GM18498 (cell line): ENCODE results near the gene C8A.

Experiments used
- ATAC-seq: cut with Tn5 transposase; IDR thresholded peaks from one replicate; pipeline ENCODE4 v1.9.1; 2021; ENCODE audit warnings: mild to moderate bottlenecking, moderate library complexity; ENCODE audit not compliant: unreplicated experiment

C8A gene

DNA sequence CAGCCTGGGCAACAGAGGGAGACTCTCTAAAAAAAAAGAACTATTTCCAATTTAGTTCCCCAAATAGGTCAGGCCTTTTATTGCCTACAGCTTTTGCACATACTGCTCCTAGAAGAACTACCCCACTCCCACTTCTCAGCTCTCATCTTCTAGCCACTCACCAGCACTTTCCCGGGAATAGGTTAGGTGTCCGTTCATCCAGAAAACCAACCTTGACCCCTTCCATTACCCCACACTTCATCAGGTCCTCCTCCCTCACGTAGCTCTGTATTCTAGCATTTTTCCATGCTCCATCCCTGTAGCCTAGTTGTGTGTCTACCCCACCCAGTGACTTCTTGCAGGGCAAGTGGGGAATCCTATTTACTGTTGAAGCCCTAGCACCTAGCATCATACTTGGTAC lies 68.6 kb downstream of the C8A start:
- ATAC-seq: no peak

DNA sequence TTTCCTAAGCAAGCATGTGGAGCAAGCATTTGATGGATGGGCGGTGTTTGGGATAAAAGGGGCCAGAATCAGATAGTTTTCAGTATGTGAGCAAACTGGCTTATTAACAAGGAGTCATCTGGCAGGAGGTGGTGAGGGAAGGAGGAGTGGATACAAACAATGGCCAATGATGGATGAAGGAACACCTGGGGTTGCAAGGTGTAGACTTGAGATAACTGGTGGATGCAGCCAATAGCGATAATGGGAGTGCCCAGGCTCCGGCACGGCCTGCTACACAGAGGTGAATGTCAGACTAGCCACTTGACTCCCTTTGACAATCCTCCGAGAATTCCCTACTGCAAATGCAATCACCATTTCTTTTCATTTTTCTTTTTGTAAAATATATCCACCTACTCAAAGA lies 69.5 kb downstream of the C8A start:
- no peak for ATAC-seq

DNA sequence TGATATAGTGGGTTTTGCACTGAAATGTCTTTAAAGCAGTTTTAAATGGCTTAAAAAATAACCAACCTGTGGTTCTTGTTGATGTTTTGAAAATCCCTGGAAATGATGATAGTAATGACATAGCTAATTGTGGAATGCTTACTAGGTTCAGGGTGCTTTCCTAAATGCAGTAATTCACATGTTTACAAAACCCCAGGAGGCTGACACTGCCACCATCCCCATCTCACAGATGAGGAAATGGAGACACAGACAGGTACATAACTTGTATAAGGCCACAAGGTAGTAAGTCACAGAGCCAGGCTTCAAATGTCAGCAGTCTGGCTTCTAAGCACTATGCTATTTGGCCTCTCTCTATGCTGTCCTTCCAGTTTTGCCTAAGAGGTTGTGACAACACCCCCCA lies 70.6 kb downstream of the C8A start:
- no peak for ATAC-seq

DNA sequence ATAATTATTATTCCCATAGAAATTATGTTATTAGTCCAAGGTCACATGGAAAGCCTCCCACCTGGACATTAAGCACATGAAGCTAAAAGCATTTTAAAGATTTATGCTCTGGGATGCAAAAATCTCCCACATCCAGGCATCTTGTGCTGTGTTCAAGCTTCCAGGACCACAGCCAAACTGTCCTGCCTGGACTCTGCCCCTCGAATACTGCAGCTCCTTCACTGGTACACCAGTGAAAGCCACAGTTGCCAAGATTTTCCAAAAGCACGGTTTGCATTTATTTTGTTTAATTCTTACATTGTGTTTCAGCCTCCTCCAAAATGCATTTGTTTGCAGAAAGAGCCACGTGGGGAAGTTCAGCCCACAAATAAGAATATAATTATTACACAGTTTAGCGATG lies 72.6 kb downstream of the C8A start:
- no peak for ATAC-seq

DNA sequence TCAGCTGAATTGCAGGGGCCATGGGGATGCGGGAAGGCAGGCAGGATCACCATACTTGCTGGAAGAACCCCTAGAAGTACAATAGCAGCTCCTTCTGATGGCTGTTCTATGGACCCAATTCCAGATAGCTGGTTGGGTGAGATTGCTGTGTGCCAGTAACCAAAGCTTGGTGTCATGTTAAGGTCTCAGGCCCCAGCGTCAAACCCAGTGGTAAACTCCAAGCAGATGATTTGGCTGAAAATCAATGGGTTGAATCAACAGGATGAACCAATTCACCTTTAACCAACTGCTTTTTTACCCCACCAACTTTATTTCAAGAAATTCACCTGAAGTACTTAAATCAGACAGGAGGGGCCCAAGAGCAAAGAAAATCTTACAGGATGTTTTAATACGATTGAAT lies 73.4 kb downstream of the C8A start:
- no peak for ATAC-seq

DNA sequence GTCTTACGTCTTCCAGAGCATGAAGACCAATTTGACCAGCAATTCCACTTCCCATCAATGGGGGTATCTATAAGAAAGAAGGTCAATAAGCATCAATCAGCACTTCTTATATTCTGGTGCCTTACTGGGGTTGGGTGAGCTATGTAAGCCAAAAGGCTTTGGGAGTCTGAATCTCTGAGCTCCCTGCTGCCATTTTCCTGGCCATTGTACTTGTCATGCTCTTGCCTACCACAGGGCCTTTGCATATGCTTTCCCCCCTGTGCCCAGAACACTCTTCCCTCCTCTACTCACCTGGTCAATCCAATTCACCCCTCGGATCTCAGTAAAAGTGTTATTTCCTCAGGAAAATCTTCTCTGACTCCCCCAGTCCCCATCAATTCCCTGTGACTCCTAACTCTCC lies 74.9 kb downstream of the C8A start:
- ATAC-seq: no peak

DNA sequence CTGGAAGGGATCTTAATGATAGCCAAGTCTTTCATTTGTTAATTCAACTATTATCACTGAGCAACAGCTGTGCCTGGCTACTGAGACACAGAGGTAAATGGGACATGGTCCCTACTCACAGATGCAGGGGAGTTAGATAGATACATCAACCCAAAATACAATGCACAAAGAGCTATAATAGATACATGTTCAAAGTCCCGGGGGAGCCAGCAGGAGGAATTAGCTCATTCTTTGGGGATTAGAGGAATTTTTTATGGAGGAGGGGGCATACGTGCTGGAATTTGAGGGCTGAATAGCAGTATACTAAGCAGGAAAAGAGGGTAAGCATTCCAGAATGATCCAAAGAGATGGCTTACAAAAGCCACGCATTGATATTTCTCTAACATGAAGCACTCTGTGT lies 76.6 kb downstream of the C8A start:
- no peak for ATAC-seq

DNA sequence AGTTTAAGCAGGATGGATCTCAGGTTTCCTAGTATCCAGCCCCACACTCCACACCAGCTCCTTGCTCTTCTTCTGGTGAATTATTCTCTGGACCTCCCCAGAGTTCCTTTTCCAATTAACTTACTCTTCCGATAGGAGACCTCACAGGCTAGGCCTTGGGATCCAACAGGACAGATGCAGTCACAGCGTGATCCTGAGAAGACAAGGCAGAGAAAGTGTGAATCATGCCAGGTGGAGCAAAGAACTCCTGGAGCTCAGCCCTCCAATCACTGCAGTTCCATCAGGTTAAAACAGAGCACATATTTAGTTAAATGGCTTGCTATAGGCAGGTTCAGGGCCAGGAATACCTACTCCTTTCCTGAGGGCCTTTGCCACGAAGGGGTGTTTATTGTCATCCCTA lies 77.1 kb downstream of the C8A start:
- no peak for ATAC-seq

DNA sequence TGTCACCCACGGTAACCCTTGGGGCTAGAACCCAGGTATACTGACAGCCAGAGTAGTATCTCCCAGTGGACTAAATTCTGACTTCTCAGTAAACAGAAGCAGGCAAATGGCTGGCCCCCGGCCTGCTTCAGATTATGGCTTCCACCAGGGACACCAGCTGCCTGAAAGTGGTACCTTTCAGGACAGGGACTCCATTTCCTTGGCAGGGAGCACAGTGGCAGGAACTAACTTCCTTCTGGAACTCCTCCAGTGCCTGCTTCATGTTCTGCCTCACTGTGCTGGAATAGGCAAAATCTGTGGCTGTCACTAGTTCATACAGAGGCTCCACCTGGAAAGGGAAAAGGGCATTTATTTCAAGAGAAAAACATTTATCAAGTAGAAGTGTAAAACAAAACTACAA lies 78.6 kb downstream of the C8A start:
- no peak for ATAC-seq

DNA sequence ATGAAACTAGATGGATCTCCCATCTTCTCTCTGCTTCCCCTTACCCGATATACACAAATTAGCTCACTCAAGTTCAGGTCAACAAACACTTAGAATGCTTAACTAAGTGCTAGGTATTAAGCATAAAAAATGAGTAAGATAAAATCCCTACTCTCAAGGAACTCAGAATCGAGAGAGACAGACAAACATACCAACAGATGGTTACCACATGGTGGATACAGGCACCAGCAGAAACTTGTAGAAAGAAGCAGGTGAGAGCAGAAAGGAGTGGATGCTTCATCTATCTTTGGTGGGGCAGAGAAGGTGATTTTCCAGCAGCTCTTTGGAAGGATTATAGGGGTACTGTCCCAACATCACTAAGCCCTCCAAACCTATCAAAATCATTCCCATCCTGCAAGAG lies 79.0 kb downstream of the C8A start:
- no peak for ATAC-seq

DNA sequence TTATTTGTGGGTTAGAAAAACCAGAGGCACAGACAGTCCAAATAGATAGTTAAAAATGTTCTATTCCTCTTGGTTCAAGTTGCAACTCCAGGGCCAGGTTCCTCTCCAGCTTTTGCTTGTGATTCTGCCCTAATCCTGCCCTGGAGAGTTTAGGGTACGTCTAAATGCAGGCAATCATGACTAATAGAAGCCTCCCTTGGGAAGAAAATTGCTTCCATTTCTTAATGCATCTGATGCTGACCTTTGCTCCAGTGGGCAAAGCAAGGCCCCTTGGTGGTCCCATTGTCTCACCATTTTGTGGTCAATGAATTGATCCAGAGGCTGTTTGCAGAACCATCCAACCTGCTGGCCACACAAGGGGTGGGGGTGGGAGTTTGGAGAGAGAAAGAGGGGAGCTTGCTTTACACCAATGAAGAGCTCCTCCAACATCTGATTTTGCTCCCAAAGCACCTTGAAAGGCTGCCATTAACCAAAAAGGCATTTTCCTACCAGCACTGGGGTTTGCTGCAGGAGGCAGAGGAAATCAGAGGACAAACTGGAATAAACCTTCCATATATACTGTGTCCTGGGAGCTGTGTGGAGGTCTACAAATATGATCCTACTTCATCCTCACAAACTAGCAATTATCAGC lies 79.9 kb downstream of the C8A start:
- no peak for ATAC-seq

DNA sequence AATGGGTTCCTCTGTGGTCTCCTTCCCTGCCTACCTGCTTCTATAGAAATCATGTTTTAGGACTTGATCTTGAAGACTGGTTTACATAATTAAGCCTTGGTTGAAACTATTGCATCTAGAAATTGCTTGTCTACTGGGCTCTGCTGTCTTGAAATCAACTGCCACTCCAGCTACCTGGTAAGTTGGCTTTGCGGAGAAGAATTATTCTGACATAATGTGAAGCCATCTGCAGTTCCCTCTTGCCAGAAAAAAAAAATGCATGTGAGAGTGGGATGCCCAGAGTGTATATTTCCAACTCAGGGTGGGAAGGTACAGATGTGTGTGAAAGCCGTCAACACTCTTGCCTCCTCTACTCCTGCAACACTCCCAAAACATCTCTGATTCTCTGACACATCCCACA lies 84.0 kb downstream of the C8A start:
- ATAC-seq: no peak

DNA sequence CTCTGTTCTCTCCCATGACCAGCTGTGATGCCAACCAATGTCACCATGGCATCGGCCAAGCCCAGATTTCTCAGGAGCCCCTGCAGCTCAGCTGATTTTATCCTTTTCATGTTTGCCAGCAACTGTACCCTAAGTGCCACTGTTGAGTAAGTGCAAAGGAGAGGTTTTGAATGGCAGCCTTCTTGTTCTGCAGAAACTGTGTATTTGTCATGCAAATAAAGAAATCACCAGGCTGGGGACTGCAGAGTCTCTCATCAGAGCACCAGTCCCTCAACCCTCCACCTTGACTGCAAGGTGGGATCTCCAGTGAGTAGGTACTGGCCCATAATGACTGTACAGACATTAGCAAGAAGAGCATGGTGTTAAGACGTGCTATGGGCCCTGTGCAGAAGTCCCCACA lies 84.6 kb downstream of the C8A start:
- ATAC-seq: no peak

DNA sequence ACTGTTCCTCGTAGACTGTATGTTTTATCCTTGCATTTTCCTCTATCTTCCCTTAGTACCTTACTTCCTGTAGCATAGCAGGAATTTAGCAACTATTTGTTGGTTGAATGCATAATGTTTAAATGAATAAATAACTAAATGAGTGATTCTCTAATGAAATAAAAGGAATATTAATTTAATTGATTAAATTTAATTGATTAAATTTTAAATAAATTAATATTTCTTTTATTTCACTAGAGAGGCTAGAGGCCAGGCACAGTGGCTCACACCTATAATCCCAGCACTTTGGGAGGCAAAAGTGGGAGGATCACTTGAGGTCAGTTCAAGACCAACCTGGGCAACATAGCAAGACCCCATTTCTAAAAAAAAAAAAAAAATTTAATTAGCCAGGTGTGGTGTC lies 85.4 kb downstream of the C8A start:
- ATAC-seq: no peak

DNA sequence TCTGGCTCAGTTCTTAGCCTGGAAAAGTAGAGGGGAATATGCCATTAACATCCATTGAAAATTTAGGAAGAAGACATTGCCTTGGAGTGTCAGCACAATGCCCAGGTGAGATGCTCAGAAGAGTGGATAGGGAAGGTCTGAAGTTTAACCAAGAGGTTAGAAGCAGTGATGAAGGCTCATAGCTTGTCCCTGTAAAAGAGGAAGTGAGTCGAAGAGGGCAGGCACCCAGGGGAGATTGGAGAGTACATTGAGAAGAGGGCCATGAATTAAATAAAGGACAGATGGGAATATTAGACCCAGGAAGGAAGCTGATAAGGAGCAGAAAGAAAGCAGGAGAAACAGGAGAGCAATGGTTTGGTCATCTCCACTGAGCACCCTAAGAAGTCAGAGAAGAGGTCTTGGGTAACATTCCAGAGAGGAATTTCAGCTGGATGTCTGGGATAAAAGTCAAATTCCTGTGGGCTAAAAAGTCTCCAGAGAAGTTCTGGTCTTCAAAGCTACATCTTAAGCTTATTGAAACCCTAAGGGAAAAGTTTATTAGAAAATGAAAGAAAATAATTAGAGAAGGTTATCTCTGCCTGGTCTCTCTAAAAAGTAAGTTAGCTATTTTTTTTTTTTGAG lies 93.9 kb downstream of the C8A start:
- no peak for ATAC-seq

DNA sequence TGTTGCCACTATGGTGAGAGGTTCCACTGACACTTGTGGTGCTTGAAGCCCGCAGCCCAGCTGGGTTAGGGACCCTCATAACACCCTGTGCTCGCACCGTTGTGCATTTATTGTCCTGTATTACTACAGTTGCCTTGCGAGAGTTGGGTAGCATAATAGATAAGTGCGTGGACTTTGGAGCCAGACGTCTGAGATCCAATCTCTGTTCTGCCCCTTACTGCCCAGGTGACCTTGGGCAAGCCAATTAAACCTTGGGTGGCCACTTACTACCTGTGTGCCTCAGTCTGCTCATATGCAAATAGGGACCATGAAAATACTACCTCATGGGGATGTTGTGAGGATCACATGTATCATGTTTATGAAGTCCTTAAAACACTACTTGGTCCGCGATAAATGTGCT lies 97.9 kb downstream of the C8A start:
- ATAC-seq: no peak

DNA sequence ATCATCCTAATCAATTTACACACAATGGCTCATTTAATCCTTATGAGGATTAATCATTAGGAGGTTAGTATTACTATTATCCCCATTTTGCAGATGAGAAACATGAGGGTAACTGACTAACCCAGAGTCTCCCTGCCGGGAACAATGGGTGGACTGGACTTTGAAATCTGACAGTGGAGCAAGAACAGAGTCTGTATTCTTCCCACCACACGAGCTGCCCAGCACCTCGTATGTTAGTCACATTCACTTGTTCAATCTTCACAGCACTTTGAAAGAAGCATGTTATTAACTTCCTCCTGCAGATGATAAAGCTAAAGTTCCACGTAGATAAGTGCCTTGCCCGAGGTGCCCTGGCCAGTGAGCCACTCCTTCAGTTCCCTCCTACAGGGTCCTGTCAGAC lies 98.8 kb downstream of the C8A start:
- no peak for ATAC-seq

DNA sequence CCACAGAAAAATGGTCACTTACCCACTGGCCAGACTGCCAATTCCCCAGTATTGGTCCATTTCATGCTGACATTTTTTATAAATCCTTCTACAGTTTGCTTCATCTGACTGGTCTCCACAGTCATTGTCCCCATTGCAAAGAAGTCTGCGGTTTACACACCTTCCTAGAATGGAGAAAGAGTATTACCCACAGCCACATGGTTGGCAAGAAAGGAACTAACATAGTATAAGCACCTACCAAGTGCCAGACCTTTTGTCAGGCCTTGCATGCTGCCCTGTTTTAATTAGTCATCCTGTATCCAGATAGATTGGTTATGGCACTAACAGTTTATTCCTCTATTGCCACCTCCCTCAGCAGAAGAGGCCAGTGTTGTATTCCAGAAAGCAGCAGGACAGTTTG lies 100.1 kb downstream of the C8A start:
- ATAC-seq: no peak

DNA sequence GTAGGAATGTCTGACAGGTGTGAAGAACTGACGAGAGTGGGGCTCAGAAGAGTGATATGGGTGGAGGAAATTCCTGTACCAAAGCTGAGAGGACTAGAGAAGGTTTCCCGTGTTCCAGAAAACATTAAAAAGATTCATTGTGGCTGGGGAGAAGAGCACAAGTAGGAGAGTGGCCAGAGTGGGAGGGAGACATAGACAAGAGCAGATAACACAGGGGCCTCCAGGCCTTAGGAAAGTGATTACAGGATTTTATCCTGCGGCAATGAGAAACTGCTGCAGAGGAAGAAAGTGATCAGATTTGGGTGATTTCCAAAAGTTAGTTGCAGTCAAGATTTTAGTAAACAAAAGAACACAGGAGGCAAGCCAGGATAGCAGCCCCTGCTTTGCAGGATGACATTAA lies 103.3 kb downstream of the C8A start:
- ATAC-seq: no peak

DNA sequence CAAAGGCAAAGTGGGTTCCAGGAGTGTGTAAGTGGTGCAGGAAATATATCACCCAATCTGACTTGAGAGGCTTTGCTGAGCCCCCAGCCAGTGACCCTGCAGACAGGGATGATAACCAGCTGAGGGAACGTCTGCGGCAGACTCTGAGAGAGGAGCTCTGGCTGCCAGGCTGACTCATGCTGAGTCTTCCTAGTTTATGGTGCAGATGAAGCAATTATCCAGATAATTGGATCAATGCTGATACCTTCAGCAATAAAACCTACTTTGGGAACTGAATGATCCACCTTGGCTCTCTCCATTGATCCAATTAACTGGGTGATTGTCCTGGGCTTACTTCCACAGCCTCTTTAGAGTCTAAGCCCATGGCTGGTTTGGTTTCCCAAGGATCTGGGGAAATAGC lies 103.9 kb downstream of the C8A start:
- ATAC-seq: no peak

DNA sequence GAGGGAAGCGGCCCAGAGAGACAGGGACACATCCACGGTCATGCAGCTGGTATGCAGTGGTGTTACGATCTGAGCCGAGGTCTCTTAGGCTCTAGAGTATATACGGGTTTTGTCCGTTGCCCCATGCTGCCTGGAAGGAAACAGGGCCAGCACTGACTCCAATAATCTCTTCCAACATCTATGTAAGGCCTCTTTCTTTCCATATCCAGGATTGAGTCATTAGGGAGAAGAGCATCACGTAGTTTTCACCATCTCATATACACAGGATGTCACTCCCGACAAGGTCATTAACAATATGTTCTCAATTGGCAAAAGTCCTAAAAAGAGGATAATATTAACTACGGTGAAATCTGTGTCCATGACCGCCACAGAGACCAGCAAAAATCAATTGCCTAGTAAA lies 106.8 kb downstream of the C8A start:
- ATAC-seq: no peak

DNA sequence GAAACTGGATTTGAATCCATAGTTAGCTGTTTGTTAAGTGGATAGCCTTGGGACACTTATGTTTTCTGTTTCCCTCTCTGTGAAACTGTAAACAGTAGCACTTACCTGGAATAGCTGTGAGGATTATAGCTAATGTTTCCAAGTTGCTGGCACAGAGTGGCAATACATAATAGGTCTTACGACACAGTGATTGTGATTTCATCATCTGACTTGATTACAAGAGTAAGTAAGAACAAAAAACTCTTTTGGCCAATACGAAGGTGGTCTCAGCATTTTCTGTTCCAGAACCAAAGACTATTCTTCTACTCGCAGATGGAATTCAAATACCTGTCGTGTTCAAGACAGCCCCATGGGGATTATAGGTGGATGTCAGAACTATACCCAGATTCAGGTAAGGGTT lies 109.1 kb downstream of the C8A start:
- no peak for ATAC-seq

DNA sequence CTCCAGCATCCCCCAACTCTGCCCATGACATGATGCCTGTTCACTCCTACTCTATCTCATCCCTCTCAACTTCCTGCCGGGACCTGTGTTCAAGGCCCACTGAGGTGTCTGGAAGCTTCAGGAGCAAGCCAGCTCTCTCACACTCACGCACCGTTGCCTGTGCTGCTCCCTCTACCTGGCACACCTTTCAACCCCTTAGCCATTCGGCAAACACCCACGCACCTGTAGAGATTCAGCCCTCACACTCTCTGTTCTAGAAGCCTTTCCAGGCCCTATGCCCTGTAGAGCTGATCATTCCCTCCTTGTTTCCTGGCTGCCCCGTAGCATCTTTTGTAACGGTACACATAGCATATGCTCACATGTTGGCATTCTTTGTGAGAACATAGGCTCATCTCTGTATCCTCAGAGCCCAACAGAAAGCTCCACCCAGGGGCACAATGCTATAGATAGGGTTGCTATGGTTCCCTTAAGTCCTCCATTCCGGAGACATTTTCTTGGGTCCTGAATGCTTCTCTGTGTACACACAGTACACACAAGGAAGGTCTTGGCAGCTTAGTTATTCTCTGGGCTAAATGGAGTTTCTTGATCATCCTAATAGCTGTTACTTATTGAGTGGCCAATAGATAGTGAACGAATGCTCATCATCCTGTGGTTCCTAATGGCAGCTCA lies 109.9 kb downstream of the C8A start:
- ATAC-seq: no peak
